Measurements from ENCODE around the gene SEZ6L2. TPM values are rescaled to one million over a fixed set of nuclear protein-coding genes. Genes with fewer than 3 reads are reported as not detected.
"Not testable (repeated sequence)": the region's sequence is repeated elsewhere in the genome, so short reads cannot be mapped to it uniquely, and the experiment has no call there.

Gene SEZ6L2
- total RNA-seq, 4 donors from 2014 or later: 0.52 to 19.4 (median 4.6) TPM; not detected in 1

- intact Hi-C loops (cut with DNase I; ENCODE audit: low total_unique reads): no loop called here
- TF ChIP-seq POLR2A (IDR thresholded peaks at IDR 0.05): no peak
- TF ChIP-seq CTCF (IDR thresholded peaks at IDR 0.05): no peak
These were observed 5.8 kb downstream of the SEZ6L2 start for GRCh38 chr16:29893553-29893952.

GRCh38 chr16:29892458-29892813 is 6.9 kb downstream of the SEZ6L2 start:
- Histone ChIP-seq H3K27me3 (no peaks in the 10 kb centered on the region), H3K27ac (no peak overlapping the region), H3K4me1 (no peaks in the 10 kb centered on the region), H3K4me3 (no peak overlapping the region), H3K36me3 (no peaks in the 10 kb centered on the region), H3K9me3 (no peaks in the 10 kb centered on the region)
- intact Hi-C loops (cut with DNase I; ENCODE audit: low total_unique reads): no loop called here
- no peak for TF ChIP-seq POLR2A (IDR thresholded peaks at IDR 0.05)
- no peak for TF ChIP-seq CTCF (IDR thresholded peaks at IDR 0.05)
- no peak for DNase-seq

More at GRCh38 chr16:29893553-29893952, 5.8 kb downstream of the SEZ6L2 start:
- Histone ChIP-seq H3K4me3 (no peak overlapping the region), H3K36me3 (no peaks in the 10 kb centered on the region), H3K27me3 (no peaks in the 10 kb centered on the region), H3K9me3 (no peaks in the 10 kb centered on the region), H3K4me1 (no peaks in the 10 kb centered on the region), H3K27ac (no peak overlapping the region)
- DNase-seq: no peak

GRCh38 chr16:29891525-29892457 is 7.6 kb downstream of the SEZ6L2 start:
- no peak for DNase-seq
- Histone ChIP-seq H3K27ac (no peak overlapping the region), H3K4me3 (no peak overlapping the region), H3K4me1 (no peaks in the 10 kb centered on the region), H3K36me3 (no peaks in the 10 kb centered on the region), H3K27me3 (no peaks in the 10 kb centered on the region), H3K9me3 (no peaks in the 10 kb centered on the region)
- intact Hi-C loops (cut with DNase I; ENCODE audit: low total_unique reads): no loop called here
- no peak for TF ChIP-seq CTCF (IDR thresholded peaks at IDR 0.05)

- H3K9me3 ChIP-seq; intact Hi-C loops (cut with DNase I; ENCODE audit: low total_unique reads); H3K27me3 ChIP-seq; DNase-seq; H3K27ac ChIP-seq; H3K4me1 ChIP-seq; H3K4me3 ChIP-seq; H3K36me3 ChIP-seq: not testable (repeated sequence)
These were observed 10.0 kb downstream of the SEZ6L2 start for GRCh38 chr16:29889372-29889771.

GRCh38 chr16:29883987-29884386 is 15.4 kb downstream of the SEZ6L2 start:
- Histone ChIP-seq H3K4me3 (no peak overlapping the region), H3K27me3 (no peaks in the 10 kb centered on the region), H3K4me1 (no peaks in the 10 kb centered on the region), H3K9me3 (no peaks in the 10 kb centered on the region), H3K27ac (no peak overlapping the region), H3K36me3 (no peaks in the 10 kb centered on the region)
- TF ChIP-seq POLR2A (IDR thresholded peaks at IDR 0.05) (no peak), CTCF (IDR thresholded peaks at IDR 0.05) (no peak)
- intact Hi-C loops (cut with DNase I; ENCODE audit: low total_unique reads): no loop called here
- no peak for DNase-seq
